ENCODE measurements around the gene PDGFB.

GRCh38 chr22:39273950-39274887, 29.4 kb upstream of the PDGFB start:
- no peak for TF ChIP-seq POLR2A (IDR thresholded peaks at IDR 0.05)
- no peak for TF ChIP-seq CTCF (IDR thresholded peaks at IDR 0.05)
- no peak for TF ChIP-seq POLR2AphosphoS5 (IDR thresholded peaks at IDR 0.05; ENCODE audit: insufficient read depth in 1 of 2, low read depth in 1 of 2)

Data from vagina (tissue), 2 donors.